ENCODE data around the gene ST13.

GRCh38 chr22:40875111-40875510 is 18.7 kb upstream of the ST13 start:
- TF ChIP-seq CTCF (conservative IDR thresholded peaks at IDR 0.05; ENCODE audit: low read length) (no peak), EZH2phosphoT487 (IDR thresholded peaks at IDR 0.05; ENCODE audit: borderline replicate concordance, low read depth, low read length) (no peak)
